C4-2B (cell line): ENCODE results near the gene NKD1.

Source experiments
- ZFX ChIP-seq: fragments of 450-650 bp; IDR thresholded peaks from 2 replicates; pipeline ENCODE4 v1.6.1; 2017
- TF ChIP-seq, protein P1 (sequence below): fragments of 450-650 bp; conservative IDR thresholded peaks from 2 replicates; pipeline ENCODE4 v1.5.1; 2017; ENCODE audit warnings: mild to moderate bottlenecking

DNA sequence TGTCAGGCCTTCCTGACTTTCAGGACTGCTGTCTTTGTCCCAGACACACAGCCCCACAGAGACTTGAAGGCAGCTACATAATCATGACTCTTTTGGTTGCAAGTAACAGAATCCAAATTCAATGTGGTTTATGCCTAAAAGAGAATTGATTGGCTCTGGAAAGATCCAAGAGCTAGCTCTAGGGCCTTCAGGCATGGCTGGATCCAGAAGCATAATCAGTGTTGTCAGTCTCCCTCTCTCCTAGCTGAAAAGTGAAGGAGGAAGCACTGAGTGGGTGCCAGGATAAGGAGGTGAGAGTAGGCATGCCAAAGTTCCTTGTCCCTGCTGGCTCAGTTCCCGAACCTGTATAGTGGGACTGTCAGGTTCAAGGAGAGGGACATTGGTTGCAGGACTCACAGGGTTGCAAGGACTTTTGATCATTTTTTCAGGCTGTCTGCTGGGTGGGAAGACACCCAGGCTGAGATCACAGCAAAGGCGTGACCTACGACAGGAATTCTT is 107.4 kb downstream of the NKD1 start:
- TF ChIP-seq, protein P1, sequence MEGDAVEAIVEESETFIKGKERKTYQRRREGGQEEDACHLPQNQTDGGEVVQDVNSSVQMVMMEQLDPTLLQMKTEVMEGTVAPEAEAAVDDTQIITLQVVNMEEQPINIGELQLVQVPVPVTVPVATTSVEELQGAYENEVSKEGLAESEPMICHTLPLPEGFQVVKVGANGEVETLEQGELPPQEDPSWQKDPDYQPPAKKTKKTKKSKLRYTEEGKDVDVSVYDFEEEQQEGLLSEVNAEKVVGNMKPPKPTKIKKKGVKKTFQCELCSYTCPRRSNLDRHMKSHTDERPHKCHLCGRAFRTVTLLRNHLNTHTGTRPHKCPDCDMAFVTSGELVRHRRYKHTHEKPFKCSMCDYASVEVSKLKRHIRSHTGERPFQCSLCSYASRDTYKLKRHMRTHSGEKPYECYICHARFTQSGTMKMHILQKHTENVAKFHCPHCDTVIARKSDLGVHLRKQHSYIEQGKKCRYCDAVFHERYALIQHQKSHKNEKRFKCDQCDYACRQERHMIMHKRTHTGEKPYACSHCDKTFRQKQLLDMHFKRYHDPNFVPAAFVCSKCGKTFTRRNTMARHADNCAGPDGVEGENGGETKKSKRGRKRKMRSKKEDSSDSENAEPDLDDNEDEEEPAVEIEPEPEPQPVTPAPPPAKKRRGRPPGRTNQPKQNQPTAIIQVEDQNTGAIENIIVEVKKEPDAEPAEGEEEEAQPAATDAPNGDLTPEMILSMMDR = no peak
- no peak for TF ChIP-seq ZFX
